ENCODE measurements around the gene KRT13. TPM values are rescaled to one million over a fixed set of nuclear protein-coding genes. Genes with fewer than 3 reads are reported as not detected.

KRT13 gene
- total RNA-seq, 1 experiment from 2014 or later, result 606 TPM

GRCh38 chr17:41492351-41492750 lies 13.1 kb downstream of the KRT13 start:
- CTCF ChIA-PET, result no interaction called here
- Histone ChIP-seq H3K4me3 (no peak overlapping the region), H3K4me2 (no peak overlapping the region), H4K20me1 (ENCODE audit: insufficient read depth) (no peaks in the 10 kb centered on the region), H3K36me3 (ENCODE audit: low read depth) (no peaks in the 10 kb centered on the region), H3K27ac (no peak overlapping the region), H3K4me1 (replicated peaks; ENCODE audit: insufficient read depth) (peaks cover 37% of the 10 kb centered on the region), H3K27me3 (ENCODE audit: insufficient read depth, low read depth) (no peaks in the 10 kb centered on the region), H3K9me2 (ENCODE audit: insufficient read depth) (no peaks in the 10 kb centered on the region), H2AFZ (no peak overlapping the region), H3K79me2 (ENCODE audit: low read depth) (no peaks in the 10 kb centered on the region), H3F3A (ENCODE audit: insufficient read depth, low read depth) (peaks cover 7% of the 10 kb centered on the region; the same call in 1 of the 2 replicates), H3K9me3 (ENCODE audit: insufficient read depth, low read depth) (no peaks in the 10 kb centered on the region)
- no TSS peak for BruUV-seq (replicated peaks)
- no peak for TF ChIP-seq EZH2 (IDR thresholded peaks at IDR 0.05; ENCODE audit: low read depth)
- TF ChIP-seq CTCF (conservative IDR thresholded peaks at IDR 0.05), result no peak
- intact Hi-C loops (cut with micrococcal nuclease; ENCODE audit: unreplicated experiment), result no loop called here
- DNase-seq, result no peak
- POLR2A ChIA-PET (ENCODE audit: unreplicated experiment), result no interaction called here

- no peaks in the 10 kb centered on the region for H3K36me3 ChIP-seq (ENCODE audit: low read depth)
- TF ChIP-seq EZH2 (IDR thresholded peaks at IDR 0.05; ENCODE audit: low read depth) (no peak), CTCF (conservative IDR thresholded peaks at IDR 0.05) (no peak)
- H3K4me2 ChIP-seq, result no peak overlapping the region
- H4K20me1 ChIP-seq (ENCODE audit: insufficient read depth), result no peaks in the 10 kb centered on the region
- intact Hi-C loops (cut with micrococcal nuclease; ENCODE audit: unreplicated experiment), result no loop called here
- H3K79me2 ChIP-seq (ENCODE audit: low read depth), result no peaks in the 10 kb centered on the region
- no peak overlapping the region for H3K4me3 ChIP-seq
- H3K9me2 ChIP-seq (ENCODE audit: insufficient read depth), result no peaks in the 10 kb centered on the region
- no peak overlapping the region for H2AFZ ChIP-seq
- ChIA-PET POLR2A (ENCODE audit: unreplicated experiment) (no interaction called here), CTCF (no interaction called here)
- peaks cover 7% of the 10 kb centered on the region; the same call in 1 of the 2 replicates for H3F3A ChIP-seq (ENCODE audit: insufficient read depth, low read depth)
- DNase-seq, result no peak
- no peaks in the 10 kb centered on the region for H3K9me3 ChIP-seq (ENCODE audit: insufficient read depth, low read depth)
- H3K4me1 ChIP-seq (replicated peaks; ENCODE audit: insufficient read depth), result peaks cover 29% of the 10 kb centered on the region
- BruUV-seq (replicated peaks), result no TSS peak
- no peaks in the 10 kb centered on the region for H3K27me3 ChIP-seq (ENCODE audit: insufficient read depth, low read depth)
- no peak overlapping the region for H3K27ac ChIP-seq
These were observed 13.9 kb downstream of the KRT13 start for GRCh38 chr17:41491476-41491875.

- H2AFZ ChIP-seq, result no peak overlapping the region
- H3K27ac ChIP-seq, result no peak overlapping the region
- H3K4me1 ChIP-seq (replicated peaks; ENCODE audit: insufficient read depth), result peaks cover 23% of the 10 kb centered on the region
- no peaks in the 10 kb centered on the region for H3K9me3 ChIP-seq (ENCODE audit: insufficient read depth, low read depth)
- TF ChIP-seq EZH2 (IDR thresholded peaks at IDR 0.05; ENCODE audit: low read depth) (no peak), CTCF (conservative IDR thresholded peaks at IDR 0.05) (no peak)
- H3K36me3 ChIP-seq (ENCODE audit: low read depth), result no peaks in the 10 kb centered on the region
- no peaks in the 10 kb centered on the region for H3K79me2 ChIP-seq (ENCODE audit: low read depth)
- no peak overlapping the region for H3K4me3 ChIP-seq
- no peaks in the 10 kb centered on the region for H3K27me3 ChIP-seq (ENCODE audit: insufficient read depth, low read depth)
- ChIA-PET POLR2A (ENCODE audit: unreplicated experiment) (interaction anchor here (0.5 kb wide), 1 partner anchor 103 kb away, joined by 9 read pairs; no protein-coding TSS in a partner anchor), CTCF (no interaction called here)
- intact Hi-C loops (cut with micrococcal nuclease; ENCODE audit: unreplicated experiment), result no loop called here
- H3K4me2 ChIP-seq, result no peak overlapping the region
- peaks cover 7% of the 10 kb centered on the region; the same call in 1 of the 2 replicates for H3F3A ChIP-seq (ENCODE audit: insufficient read depth, low read depth)
- no TSS peak for BruUV-seq (replicated peaks)
- H3K9me2 ChIP-seq (ENCODE audit: insufficient read depth), result no peaks in the 10 kb centered on the region
- no peak for DNase-seq
- H4K20me1 ChIP-seq (ENCODE audit: insufficient read depth), result no peaks in the 10 kb centered on the region
These were observed 15.1 kb downstream of the KRT13 start for GRCh38 chr17:41490000-41490990.
